ENCODE measurements around the gene COX19. TPM values are rescaled to one million over a fixed set of nuclear protein-coding genes. Genes with fewer than 3 reads are reported as not detected.

COX19 gene
- total and polyA plus RNA-seq, 2 donors (not counting 3 experiments of a cell fraction or from before 2014, with no cell fraction given), result 6.8 to 10.6 TPM

DNA sequence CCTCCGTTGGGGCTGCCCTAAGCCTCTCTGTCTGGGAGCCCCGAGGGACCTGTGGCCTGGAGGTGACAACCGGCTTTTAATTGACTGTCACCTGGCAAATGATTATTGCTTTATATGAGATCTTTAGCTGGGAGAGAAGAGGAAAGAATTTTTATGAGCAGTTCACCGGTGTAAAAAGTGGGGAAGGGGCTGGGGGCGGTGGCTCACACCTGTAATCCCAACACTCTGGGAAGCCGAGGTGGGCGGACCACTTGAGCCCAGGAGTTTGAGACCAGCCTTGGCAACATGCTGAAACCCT, 2.6 kb upstream of the COX19 start:
- Histone ChIP-seq H2AFZ (ENCODE audit: low read depth, low read length) (no peak overlapping the region), H3K4me1 (ENCODE audit: control insufficient read depth, extremely low read depth, insufficient read depth, low read length) (peaks cover 9% of the 10 kb centered on the region), H3K27me3 (ENCODE audit: control insufficient read depth in 2 of 2, insufficient read depth in 2 of 2, low read length in 2 of 2) (no peaks in the 10 kb centered on the region), H3K4me2 (ENCODE audit: insufficient read depth, low read length) (no peak overlapping the region), H3K36me3 (ENCODE audit: control insufficient read depth in 2 of 2, extremely low read depth in 1 of 2, insufficient read depth in 2 of 2, low read length in 2 of 2) (peaks cover 0 to 2% of the 10 kb centered on the region in 2 experiments), H3K9me3 (replicated peaks; ENCODE audit: control insufficient read depth, insufficient read depth, low read length) (no peaks in the 10 kb centered on the region), H3K4me3 (replicated peaks in 1 of 3; ENCODE audit: insufficient read depth in 1 of 3, low read depth in 1 of 3, low read length in 3 of 3) (no peak overlapping the region), H3K9me1 (replicated peaks; ENCODE audit: control insufficient read depth, extremely low read depth, insufficient read depth, low read length) (no peaks in the 10 kb centered on the region), H4K20me1 (replicated peaks; ENCODE audit: control insufficient read depth, extremely low read depth, insufficient read depth, low read length) (no peaks in the 10 kb centered on the region), H3K27ac (ENCODE audit: insufficient read depth, low read depth, low read length) (no peak overlapping the region), H3K9ac (replicated peaks; ENCODE audit: extremely low read depth, insufficient read depth, low read length) (no peak overlapping the region), H3K79me2 (ENCODE audit: control insufficient read depth, insufficient read depth, low read length) (peaks cover 23% of the 10 kb centered on the region)
- intact Hi-C loops (cut with micrococcal nuclease) (no loop called here), dilution Hi-C loops (cut with MboI; ENCODE audit: extremely low pct_ligation_motif_present, low sequenced_read_pairs) (no loop called here)
- FAIRE-seq, result no peak
- no peak for DNase-seq (ENCODE audit: low read depth, low spot score)
- ChIA-PET POLR2A (no interaction called here), CTCF (interaction anchor here (1.8 kb wide), 1 partner anchor 14 kb away, joined by 12 read pairs; no protein-coding TSS in a partner anchor)
- no peak for TF ChIP-seq POLR2AphosphoS5 (IDR thresholded peaks at IDR 0.05; ENCODE audit: insufficient read depth, low read depth, low read length)
- TF ChIP-seq GATA2 (IDR thresholded peaks at IDR 0.05; ENCODE audit: insufficient read depth, insufficient read length, low read depth, low read length), result no peak
- BruUV-seq (replicated peaks), result no TSS peak

DNA sequence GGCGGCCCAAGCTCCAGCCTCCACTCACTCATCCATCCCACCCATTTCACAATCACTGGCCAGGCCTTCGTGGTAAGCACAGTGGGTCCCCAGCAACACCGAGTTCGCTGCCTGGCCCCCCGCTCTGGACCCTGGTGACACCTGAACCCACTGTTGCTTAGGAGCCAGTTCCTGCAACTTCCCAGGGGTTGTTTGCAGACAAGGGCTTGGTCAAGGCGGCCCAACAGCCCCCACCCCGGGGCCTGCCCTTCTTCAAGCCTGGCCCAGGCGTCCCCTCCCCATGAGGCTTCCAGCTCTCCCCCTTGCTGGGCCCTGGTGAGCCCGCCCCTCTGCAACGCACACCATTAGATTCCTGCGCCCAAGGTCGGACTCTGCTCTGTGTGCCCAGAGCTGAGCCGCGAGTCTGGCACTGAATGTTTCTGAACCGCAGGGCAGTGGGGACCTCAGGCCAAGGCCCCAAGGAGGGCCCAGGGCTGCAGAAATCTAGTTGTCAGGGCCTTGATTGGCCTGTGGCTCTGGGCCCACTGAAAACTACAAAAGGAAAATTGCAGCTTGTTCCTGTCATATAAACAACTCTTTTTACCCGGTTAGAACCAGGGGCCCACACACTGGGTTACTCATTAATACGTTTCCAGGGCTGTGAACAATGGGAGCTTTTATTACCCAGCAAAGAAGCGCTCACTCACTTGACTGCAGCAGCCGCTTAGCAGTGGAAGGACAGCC, 2.1 kb upstream of the COX19 start:
- no peak for TF ChIP-seq MYC (IDR thresholded peaks at IDR 0.05; ENCODE audit: low read depth, low read length)
- intact Hi-C loops (cut with micrococcal nuclease), result no loop called here
- no peak for DNase-seq (ENCODE audit: low read depth, low spot score)
- Histone ChIP-seq H3K36me3 (ENCODE audit: control insufficient read depth in 2 of 2, extremely low read depth in 1 of 2, insufficient read depth in 2 of 2, low read length in 2 of 2) (peaks cover 0 to 7% of the 10 kb centered on the region in 2 experiments), H3K27me3 (ENCODE audit: control insufficient read depth in 2 of 2, insufficient read depth in 2 of 2, low read length in 2 of 2) (no peaks in the 10 kb centered on the region), H3K4me3 (replicated peaks in 1 of 3; ENCODE audit: insufficient read depth in 1 of 3, low read depth in 1 of 3, low read length in 3 of 3) (no peak overlapping the region), H3K79me2 (ENCODE audit: control insufficient read depth, insufficient read depth, low read length) (peaks cover 28% of the 10 kb centered on the region), H3K27ac (ENCODE audit: insufficient read depth, low read depth, low read length) (no peak overlapping the region), H3K4me1 (ENCODE audit: control insufficient read depth, extremely low read depth, insufficient read depth, low read length) (peaks cover 9% of the 10 kb centered on the region), H3K9ac (replicated peaks; ENCODE audit: extremely low read depth, insufficient read depth, low read length) (no peak overlapping the region), H2AFZ (ENCODE audit: low read depth, low read length) (no peak overlapping the region), H3K4me2 (ENCODE audit: insufficient read depth, low read length) (no peak overlapping the region), H4K20me1 (replicated peaks; ENCODE audit: control insufficient read depth, extremely low read depth, insufficient read depth, low read length) (no peaks in the 10 kb centered on the region), H3K9me3 (replicated peaks; ENCODE audit: control insufficient read depth, insufficient read depth, low read length) (no peaks in the 10 kb centered on the region), H3K9me1 (replicated peaks; ENCODE audit: control insufficient read depth, extremely low read depth, insufficient read depth, low read length) (no peaks in the 10 kb centered on the region)
- ChIA-PET POLR2A (no interaction called here), CTCF (interaction anchor here (1.0 to 1.8 kb wide), 2 partner anchors 15 kb away, joined by 3 to 12 read pairs; no protein-coding TSS in a partner anchor)
- BruUV-seq (replicated peaks), result no TSS peak
- FAIRE-seq, result no peak
- dilution Hi-C loops (cut with MboI; ENCODE audit: extremely low pct_ligation_motif_present, low sequenced_read_pairs), result no loop called here
